HG02610 (cell line): ENCODE data around the gene GPHB5.

Experiments
- ATAC-seq: cut with Tn5 transposase; IDR thresholded peaks from one replicate; pipeline ENCODE4 v1.9.1; 2021; ENCODE audit warnings: mild to moderate bottlenecking, moderate library complexity; ENCODE audit not compliant: unreplicated experiment

GPHB5 gene

GRCh38 chr14:63267171-63267570 is 51.6 kb downstream of the GPHB5 start:
- no peak for ATAC-seq

- ATAC-seq, result no peak
These were observed 52.6 kb downstream of the GPHB5 start for GRCh38 chr14:63266106-63266505.
